Measurements from ENCODE around the gene TGM3.
A peak's percentile ranks its signal among the peaks of the same experiment; 100 is the strongest.

Gene TGM3

GRCh38 chr20:2276015-2276414, 19.8 kb upstream of the TGM3 start:
- peaks cover 3% of the 10 kb centered on the region for H3K9me3 Mint-ChIP-seq
- H3K36me3 Mint-ChIP-seq = no peaks in the 10 kb centered on the region
- H3K27ac Mint-ChIP-seq = no peak overlapping the region
- no peak for ATAC-seq
- no peaks in the 10 kb centered on the region for H3K4me1 Mint-ChIP-seq
- H3K4me3 Mint-ChIP-seq = no peak overlapping the region
- no peaks in the 10 kb centered on the region for H3K27me3 Mint-ChIP-seq

GRCh38 chr20:2279253-2279779, 16.5 kb upstream of the TGM3 start:
- Mint-ChIP-seq H3K4me3 (no peak overlapping the region), H3K27me3 (no peaks in the 10 kb centered on the region), H3K4me1 (no peaks in the 10 kb centered on the region), H3K27ac (no peak overlapping the region), H3K9me3 (peaks cover 5% of the 10 kb centered on the region), H3K36me3 (no peaks in the 10 kb centered on the region)
- ATAC-seq = no peak

- ATAC-seq = no peak
- H3K27ac Mint-ChIP-seq = no peak overlapping the region
- H3K4me3 Mint-ChIP-seq = no peak overlapping the region
- H3K4me1 Mint-ChIP-seq = no peaks in the 10 kb centered on the region
- H3K9me3 Mint-ChIP-seq = peaks cover 5% of the 10 kb centered on the region
- H3K36me3 Mint-ChIP-seq = no peaks in the 10 kb centered on the region
- H3K27me3 Mint-ChIP-seq = no peaks in the 10 kb centered on the region
Measured at GRCh38 chr20:2280082-2280481, 15.7 kb upstream of the TGM3 start.

GRCh38 chr20:2281563-2281962, 14.2 kb upstream of the TGM3 start:
- Mint-ChIP-seq H3K4me1 (no peaks in the 10 kb centered on the region), H3K36me3 (no peaks in the 10 kb centered on the region), H3K27ac (no peak overlapping the region), H3K27me3 (no peaks in the 10 kb centered on the region), H3K9me3 (peaks cover 5% of the 10 kb centered on the region), H3K4me3 (no peak overlapping the region)
- no peak for ATAC-seq

GRCh38 chr20:2282181-2282580, 13.6 kb upstream of the TGM3 start:
- Mint-ChIP-seq H3K9me3 (peaks cover 5% of the 10 kb centered on the region), H3K27me3 (no peaks in the 10 kb centered on the region), H3K4me1 (no peaks in the 10 kb centered on the region), H3K36me3 (no peaks in the 10 kb centered on the region), H3K4me3 (no peak overlapping the region), H3K27ac (no peak overlapping the region)
- ATAC-seq = no peak

- Mint-ChIP-seq H3K36me3 (no peaks in the 10 kb centered on the region), H3K4me3 (no peak overlapping the region), H3K27ac (no peak overlapping the region), H3K4me1 (peaks cover 5% of the 10 kb centered on the region), H3K9me3 (peaks cover 5% of the 10 kb centered on the region), H3K27me3 (no peaks in the 10 kb centered on the region)
- no peak for ATAC-seq
Measured at GRCh38 chr20:2283706-2284423, 11.9 kb upstream of the TGM3 start.

- Mint-ChIP-seq H3K27ac (no peak overlapping the region), H3K36me3 (no peaks in the 10 kb centered on the region), H3K4me3 (no peak overlapping the region), H3K27me3 (no peaks in the 10 kb centered on the region), H3K9me3 (peaks cover 5% of the 10 kb centered on the region), H3K4me1 (peaks cover 18% of the 10 kb centered on the region)
- ATAC-seq = no peak
Measured at GRCh38 chr20:2285193-2285592, 10.6 kb upstream of the TGM3 start.

- Mint-ChIP-seq H3K36me3 (no peaks in the 10 kb centered on the region), H3K4me3 (no peak overlapping the region), H3K4me1 (peaks cover 19% of the 10 kb centered on the region), H3K9me3 (peaks cover 4% of the 10 kb centered on the region), H3K27ac (no peak overlapping the region), H3K27me3 (no peaks in the 10 kb centered on the region)
- no peak for ATAC-seq
Measured at GRCh38 chr20:2285613-2286012, 10.2 kb upstream of the TGM3 start.

GRCh38 chr20:2287504-2287903, 8.3 kb upstream of the TGM3 start:
- Mint-ChIP-seq H3K4me1 (peaks cover 26% of the 10 kb centered on the region), H3K27me3 (no peaks in the 10 kb centered on the region), H3K4me3 (no peak overlapping the region), H3K27ac (no peak overlapping the region), H3K9me3 (no peaks in the 10 kb centered on the region), H3K36me3 (no peaks in the 10 kb centered on the region)
- ATAC-seq = no peak

- H3K27ac Mint-ChIP-seq = peak overlapping the region; percentile 71
- H3K4me3 Mint-ChIP-seq = peak overlapping the region; percentile 48
- no peaks in the 10 kb centered on the region for H3K27me3 Mint-ChIP-seq
- ATAC-seq = peak; percentile 35
- no peaks in the 10 kb centered on the region for H3K9me3 Mint-ChIP-seq
- H3K36me3 Mint-ChIP-seq = no peaks in the 10 kb centered on the region
- H3K4me1 Mint-ChIP-seq = peaks cover 28% of the 10 kb centered on the region
Measured at GRCh38 chr20:2289475-2289874, 6.3 kb upstream of the TGM3 start.

- peak overlapping the region; percentile 18 for H3K27ac Mint-ChIP-seq
- no peaks in the 10 kb centered on the region for H3K27me3 Mint-ChIP-seq
- H3K36me3 Mint-ChIP-seq = no peaks in the 10 kb centered on the region
- no peak for ATAC-seq
- H3K4me3 Mint-ChIP-seq = no peak overlapping the region
- peaks cover 28% of the 10 kb centered on the region for H3K4me1 Mint-ChIP-seq
- no peaks in the 10 kb centered on the region for H3K9me3 Mint-ChIP-seq
Measured at GRCh38 chr20:2290486-2290885, 5.3 kb upstream of the TGM3 start.

- Mint-ChIP-seq H3K4me3 (no peak overlapping the region), H3K27ac (no peak overlapping the region), H3K36me3 (no peaks in the 10 kb centered on the region), H3K4me1 (peaks cover 29% of the 10 kb centered on the region), H3K9me3 (no peaks in the 10 kb centered on the region), H3K27me3 (no peaks in the 10 kb centered on the region)
- ATAC-seq = no peak
Measured at GRCh38 chr20:2292416-2293110, 3.2 kb upstream of the TGM3 start.

GRCh38 chr20:2293486-2293885, 2.3 kb upstream of the TGM3 start:
- Mint-ChIP-seq H3K4me3 (no peak overlapping the region), H3K9me3 (no peaks in the 10 kb centered on the region), H3K27me3 (no peaks in the 10 kb centered on the region), H3K36me3 (no peaks in the 10 kb centered on the region), H3K27ac (no peak overlapping the region), H3K4me1 (peaks cover 33% of the 10 kb centered on the region)
- ATAC-seq = no peak

- Mint-ChIP-seq H3K27ac (no peak overlapping the region), H3K27me3 (no peaks in the 10 kb centered on the region), H3K36me3 (no peaks in the 10 kb centered on the region), H3K9me3 (no peaks in the 10 kb centered on the region), H3K4me3 (no peak overlapping the region), H3K4me1 (peaks cover 28% of the 10 kb centered on the region)
- ATAC-seq = no peak
Measured at GRCh38 chr20:2293971-2294370, 1.8 kb upstream of the TGM3 start.

GRCh38 chr20:2295286-2295685, 515 bp upstream of the TGM3 start:
- Mint-ChIP-seq H3K4me3 (no peak overlapping the region), H3K9me3 (no peaks in the 10 kb centered on the region), H3K4me1 (peaks cover 21% of the 10 kb centered on the region), H3K27ac (no peak overlapping the region), H3K27me3 (no peaks in the 10 kb centered on the region), H3K36me3 (no peaks in the 10 kb centered on the region)
- ATAC-seq = no peak
